ENCODE measurements around the gene ZBTB45. TPM values are rescaled to one million over a fixed set of nuclear protein-coding genes. Genes with fewer than 3 reads are reported as not detected.

ZBTB45 gene
- total RNA-seq, 4 donors from 2014 or later: 9.8 to 16.5 (median 12.6) TPM

DNA sequence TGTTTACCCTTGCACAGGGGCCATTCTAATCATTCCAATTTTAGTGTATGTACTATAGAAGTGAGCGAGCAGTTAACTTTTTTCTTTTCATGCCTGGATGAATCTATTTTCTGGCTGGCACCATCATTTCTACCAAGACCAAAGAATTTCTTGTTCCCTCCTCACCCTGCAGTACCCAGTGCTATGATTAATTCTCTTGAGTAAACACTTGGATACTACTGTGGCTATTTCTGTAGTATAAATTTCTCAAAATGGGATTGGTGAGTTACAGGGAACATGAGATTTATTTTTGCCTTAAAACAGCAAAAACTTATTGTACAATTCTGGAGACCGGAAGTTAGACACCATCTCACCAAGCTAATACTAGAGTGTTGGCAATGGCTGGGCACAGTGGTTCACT is 35.8 kb downstream of the ZBTB45 start:
- TF ChIP-seq POLR2A (IDR thresholded peaks at IDR 0.05) (no peak), EP300 (IDR thresholded peaks at IDR 0.05) (no peak), CTCF (IDR thresholded peaks at IDR 0.05) (no peak)
- peaks cover 0 to 40% (median 0%) of the 10 kb centered on the region in 3 donors for H3K36me3 ChIP-seq
- H3K9me3 ChIP-seq: no peaks in the 10 kb centered on the region
- H3K27me3 ChIP-seq: no peaks in the 10 kb centered on the region
- no peak overlapping the region for H3K27ac ChIP-seq
- no peak for DNase-seq (ENCODE audit: low spot score in 2 of 2)
- H3K4me1 ChIP-seq: no peaks in the 10 kb centered on the region
- WGBS, 2 donors: 83 to 90% methylated on average over 2 of the region's 2 CpGs
- H3K4me3 ChIP-seq: no peak overlapping the region

DNA sequence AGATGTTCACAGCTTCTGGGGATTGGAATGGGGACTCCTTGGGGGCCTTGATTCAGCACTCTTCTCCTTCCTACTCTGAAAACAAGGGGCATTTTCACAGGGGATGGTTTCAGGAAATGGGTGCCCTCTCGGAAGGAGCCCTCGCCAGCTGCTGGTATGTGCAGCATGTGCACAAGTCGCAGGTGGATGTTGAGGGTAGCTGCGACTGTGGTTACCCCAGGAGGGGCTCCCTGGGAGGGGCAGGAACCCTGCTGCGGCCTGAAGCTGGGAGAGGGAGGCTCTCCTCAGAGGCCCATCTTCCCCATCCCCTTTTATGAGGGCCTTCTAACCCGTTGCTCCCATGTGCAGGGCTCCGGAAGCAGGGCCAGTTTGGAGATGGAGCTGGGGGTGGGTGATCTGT is 37.2 kb downstream of the ZBTB45 start:
- no peaks in the 10 kb centered on the region for H3K27me3 ChIP-seq
- H3K27ac ChIP-seq: no peak overlapping the region
- H3K36me3 ChIP-seq: peaks cover 0 to 49% (median 0%) of the 10 kb centered on the region in 3 donors
- 86 to 90% methylated on average over 6 to 7 of the region's 7 CpGs for WGBS, 2 donors
- no peaks in the 10 kb centered on the region for H3K9me3 ChIP-seq
- TF ChIP-seq CTCF (IDR thresholded peaks at IDR 0.05) (no peak), POLR2A (IDR thresholded peaks at IDR 0.05) (no peak), EP300 (IDR thresholded peaks at IDR 0.05) (no peak)
- H3K4me1 ChIP-seq: peaks cover 0 to 2% (median under 1%) of the 10 kb centered on the region in 4 donors
- no peak for DNase-seq (ENCODE audit: low spot score in 2 of 2)
- H3K4me3 ChIP-seq: no peak overlapping the region

- Histone ChIP-seq H3K27me3 (no peaks in the 10 kb centered on the region), H3K4me3 (no peak overlapping the region), H3K27ac (no peak overlapping the region), H3K36me3 (peaks cover 0 to 49% (median 0%) of the 10 kb centered on the region in 3 donors), H3K4me1 (peaks cover 0 to 14% (median 10%) of the 10 kb centered on the region in 4 donors), H3K9me3 (no peaks in the 10 kb centered on the region)
- WGBS, 2 donors: 76 to 77% methylated on average over 2 of the region's 2 CpGs
- no peak for DNase-seq (ENCODE audit: low spot score in 2 of 2)
- TF ChIP-seq EP300 (IDR thresholded peaks at IDR 0.05) (no peak), CTCF (IDR thresholded peaks at IDR 0.05) (no peak), POLR2A (IDR thresholded peaks at IDR 0.05) (no peak)
Observed at GRCh38 chr19:58480831-58481230, 38.8 kb downstream of the ZBTB45 start.

DNA sequence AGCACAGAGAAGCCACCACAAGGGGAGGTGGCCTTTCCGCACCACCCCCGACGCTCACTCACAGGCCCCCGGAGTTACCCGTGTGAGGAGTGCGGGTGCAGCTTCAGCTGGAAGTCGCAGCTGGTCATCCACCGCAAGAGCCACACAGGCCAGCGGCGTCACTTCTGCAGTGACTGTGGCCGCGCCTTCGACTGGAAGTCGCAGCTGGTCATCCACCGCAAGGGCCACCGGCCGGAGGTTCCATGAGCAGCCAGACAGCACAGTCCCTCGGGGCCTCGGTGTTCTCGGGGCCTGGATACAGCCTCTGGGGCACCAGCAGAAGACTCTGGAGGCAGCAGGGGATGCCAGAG is 39.2 kb downstream of the ZBTB45 start:
- TF ChIP-seq CTCF (IDR thresholded peaks at IDR 0.05) (no peak), POLR2A (IDR thresholded peaks at IDR 0.05) (no peak), EP300 (IDR thresholded peaks at IDR 0.05) (no peak)
- 89 to 94% methylated on average over 15 to 20 of the region's 20 CpGs for WGBS, 2 donors

DNA sequence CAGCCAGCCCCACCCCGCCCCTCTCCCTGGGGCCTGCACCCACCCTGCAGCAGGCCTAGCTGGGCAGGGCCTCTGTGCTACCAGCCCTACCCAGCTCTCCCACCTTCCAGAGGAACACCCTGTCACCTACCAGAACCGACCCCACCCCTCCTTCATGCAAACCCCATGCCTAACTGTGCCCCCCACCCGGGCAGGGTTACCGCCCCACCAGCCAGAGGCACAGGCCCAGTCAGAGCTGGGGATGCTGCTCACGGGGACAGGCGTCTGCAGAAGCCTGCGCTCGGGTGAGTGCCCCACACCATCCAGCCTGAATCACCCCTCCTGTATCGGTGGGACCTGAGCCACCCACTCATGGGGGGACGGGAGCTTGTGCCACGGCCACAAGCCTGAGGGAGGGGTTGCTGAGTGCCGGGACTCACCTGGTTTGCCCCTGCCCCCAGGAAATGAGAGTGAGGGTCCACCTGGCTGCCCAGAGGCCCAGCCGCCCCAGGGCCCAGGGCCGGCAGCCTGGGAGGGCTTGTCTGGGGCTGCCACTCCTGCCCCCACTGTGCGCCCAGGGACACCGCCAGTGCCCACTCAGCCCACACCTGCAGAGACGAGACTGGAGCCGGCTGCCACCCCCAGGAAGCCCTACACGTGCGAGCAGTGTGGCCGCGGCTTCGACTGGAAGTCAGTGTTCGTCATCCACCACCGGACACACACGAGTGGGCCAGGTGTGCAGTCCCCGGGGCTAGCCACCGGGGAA is 39.7 kb downstream of the ZBTB45 start:
- Histone ChIP-seq H3K27ac (no peak overlapping the region), H3K27me3 (no peaks in the 10 kb centered on the region), H3K9me3 (no peaks in the 10 kb centered on the region), H3K36me3 (peaks cover 0 to 49% (median 0%) of the 10 kb centered on the region in 3 donors), H3K4me3 (no peak overlapping the region), H3K4me1 (peaks cover 0 to 20% (median 16%) of the 10 kb centered on the region in 4 donors)
- TF ChIP-seq EP300 (IDR thresholded peaks at IDR 0.05) (no peak), POLR2A (IDR thresholded peaks at IDR 0.05) (no peak), CTCF (IDR thresholded peaks at IDR 0.05) (no peak)
- WGBS, 2 donors: 84 to 87% methylated on average over 16 to 20 of the region's 28 CpGs
- DNase-seq (ENCODE audit: low spot score in 2 of 2): no peak

More for the DNA sequence above, 39.2 kb downstream of the ZBTB45 start:
- no peaks in the 10 kb centered on the region for H3K27me3 ChIP-seq
- DNase-seq (ENCODE audit: low spot score in 2 of 2): no peak
- peaks cover 0 to 49% (median 0%) of the 10 kb centered on the region in 3 donors for H3K36me3 ChIP-seq
- H3K9me3 ChIP-seq: no peaks in the 10 kb centered on the region
- no peak overlapping the region for H3K27ac ChIP-seq
- peaks cover 0 to 15% (median 11%) of the 10 kb centered on the region in 4 donors for H3K4me1 ChIP-seq
- H3K4me3 ChIP-seq: no peak overlapping the region
